ENCODE results near the gene TMED1. TPM values are rescaled to one million over a fixed set of nuclear protein-coding genes. Genes with fewer than 3 reads are reported as not detected.

Gene TMED1
- total RNA-seq, 1 experiment from 2014 or later, result 26.3 TPM

GRCh38 chr19:10848230-10848856 lies 12.3 kb upstream of the TMED1 start, which contains the start of gene C19orf38:
C19orf38 (plus strand) TSS chr19:10848415; CDS start chr19:10848509, 94 bp downstream.
- Histone ChIP-seq H3K36me3 (ENCODE audit: control insufficient read depth in 1 of 2, insufficient read depth in 2 of 2, low read length in 2 of 2) (no peaks in the 10 kb centered on the region), H3K27me3 (ENCODE audit: insufficient read depth, low read length) (no peaks in the 10 kb centered on the region), H3K79me2 (ENCODE audit: insufficient read depth, low read length) (no peaks in the 10 kb centered on the region), H3K4me3 (replicated peaks in 1 of 2; ENCODE audit: low read depth in 1 of 2, low read length in 2 of 2) (no peak within 1 kb of the TSS), H3K4me1 (ENCODE audit: control insufficient read depth in 1 of 2, insufficient read depth in 2 of 2, low read length in 2 of 2) (peaks cover 2 to 6% of the 10 kb centered on the region in 2 experiments; a peak in 2 of 4 replicates), H3K9me2 (ENCODE audit: insufficient read depth) (no peaks in the 10 kb centered on the region), H2AFZ (ENCODE audit: low read depth, low read length, poor library complexity, severe bottlenecking) (no peak within 1 kb of the TSS), H4K20me1 (ENCODE audit: insufficient read depth) (no peaks in the 10 kb centered on the region), H3K9me3 (ENCODE audit: control insufficient read depth in 1 of 2, insufficient read depth in 1 of 2, low read depth in 1 of 2, low read length in 2 of 2) (no peaks in the 10 kb centered on the region), H3K9ac (ENCODE audit: low read length) (no peak within 1 kb of the TSS), H3K27ac (ENCODE audit: low read depth, low read length) (no peak within 1 kb of the TSS), H3K4me2 (ENCODE audit: low read length) (no peak within 1 kb of the TSS)
- POLR2A ChIA-PET, result no interaction called here
- RAD21 ChIA-PET (ENCODE audit: low non-redundant PET in 1 of 2, low total read pairs in 2 of 2, uncharacterized antibody in 2 of 2, unreplicated experiment in 2 of 2), result no interaction called here
- ATAC-seq (no peak), DNase-seq (ENCODE audit: low read depth, low spot score) (no peak)
- TF ChIP-seq ZNF274 (IDR thresholded peaks at IDR 0.05; ENCODE audit: low read depth, low read length) (no peak), RAD21 (IDR thresholded peaks at IDR 0.05; ENCODE audit: low read depth) (no peak), POLR2A (IDR thresholded peaks at IDR 0.05; ENCODE audit: borderline replicate concordance, extremely low read depth, insufficient read depth, insufficient read length) (no peak), ZBTB33 (IDR thresholded peaks at IDR 0.05; ENCODE audit: extremely low read depth, insufficient replicate concordance, low read length) (no peak), EZH2phosphoT487 (IDR thresholded peaks at IDR 0.05; ENCODE audit: borderline replicate concordance) (no peak), EGR1 (IDR thresholded peaks at IDR 0.05; ENCODE audit: low read depth) (no peak), ATF3 (IDR thresholded peaks at IDR 0.05) (no peak), JUND (IDR thresholded peaks at IDR 0.05) (no peak), REST (IDR thresholded peaks at IDR 0.05; ENCODE audit: low read depth) (no peak), CTCF (IDR thresholded peaks at IDR 0.05 in 2 of 3, conservative IDR thresholded peaks at IDR 0.05 in 1 of 3; ENCODE audit: borderline replicate concordance in 1 of 3, insufficient read depth in 1 of 3, low read depth in 2 of 3, low read length in 2 of 3) (no peak)
- intact Hi-C loops (cut with micrococcal nuclease), result no loop called here
- no TSS peak for BruUV-seq (replicated peaks)
- CTCF ChIA-PET, result interaction anchor here (1.2 kb wide), 1 partner anchor 10 kb away, joined by 3 read pairs; no protein-coding TSS in a partner anchor
